Esophagus muscularis mucosa (tissue), 4 donors: ENCODE results near the gene SPAG16.
"Not testable (repeated sequence)": the region's sequence is repeated elsewhere in the genome, so short reads cannot be mapped to it uniquely, and the experiment has no call there.

Experiments used
- EP300 ChIP-seq: sonication (generic); formaldehyde crosslinking; IDR thresholded peaks from one replicate; pipeline ENCODE4 v1.6.1; 2017; ENCODE audit warnings: antibody characterized with exemption
- POLR2A ChIP-seq: fragments of 450-650 bp; IDR thresholded peaks from one replicate; pipeline ENCODE4 v1.6.1; 2017; ENCODE audit warnings: antibody characterized with exemption, moderate library complexity, mild to moderate bottlenecking, low read depth
- TF ChIP-seq, protein P1 (sequence below), 3 experiments: fragments of 200-600 bp in 2 of 3; fragments of 450-650 bp in 1 of 3; sonication (generic) in 2 of 3; IDR thresholded peaks; one replicate each; pipeline ENCODE4 v1.5.1; 2017 to 2019; ENCODE audit warnings: antibody characterized with exemption in 3 of 3, mild to moderate bottlenecking in 2 of 3, moderate library complexity in 1 of 3

- TF ChIP-seq, protein P1, sequence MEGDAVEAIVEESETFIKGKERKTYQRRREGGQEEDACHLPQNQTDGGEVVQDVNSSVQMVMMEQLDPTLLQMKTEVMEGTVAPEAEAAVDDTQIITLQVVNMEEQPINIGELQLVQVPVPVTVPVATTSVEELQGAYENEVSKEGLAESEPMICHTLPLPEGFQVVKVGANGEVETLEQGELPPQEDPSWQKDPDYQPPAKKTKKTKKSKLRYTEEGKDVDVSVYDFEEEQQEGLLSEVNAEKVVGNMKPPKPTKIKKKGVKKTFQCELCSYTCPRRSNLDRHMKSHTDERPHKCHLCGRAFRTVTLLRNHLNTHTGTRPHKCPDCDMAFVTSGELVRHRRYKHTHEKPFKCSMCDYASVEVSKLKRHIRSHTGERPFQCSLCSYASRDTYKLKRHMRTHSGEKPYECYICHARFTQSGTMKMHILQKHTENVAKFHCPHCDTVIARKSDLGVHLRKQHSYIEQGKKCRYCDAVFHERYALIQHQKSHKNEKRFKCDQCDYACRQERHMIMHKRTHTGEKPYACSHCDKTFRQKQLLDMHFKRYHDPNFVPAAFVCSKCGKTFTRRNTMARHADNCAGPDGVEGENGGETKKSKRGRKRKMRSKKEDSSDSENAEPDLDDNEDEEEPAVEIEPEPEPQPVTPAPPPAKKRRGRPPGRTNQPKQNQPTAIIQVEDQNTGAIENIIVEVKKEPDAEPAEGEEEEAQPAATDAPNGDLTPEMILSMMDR (IDR thresholded peaks at IDR 0.05) = not testable (repeated sequence)
- TF ChIP-seq POLR2A, EP300: not testable (repeated sequence)
Observed at GRCh38 chr2:213998976-213999375, 714.7 kb downstream of the SPAG16 start.
